ENCODE results near the gene CADM1. TPM values are rescaled to one million over a fixed set of nuclear protein-coding genes. Genes with fewer than 3 reads are reported as not detected.

The CADM1 gene
- total RNA-seq, 4 donors from 2014 or later, result 89.9 to 351 (median 235) TPM

DNA sequence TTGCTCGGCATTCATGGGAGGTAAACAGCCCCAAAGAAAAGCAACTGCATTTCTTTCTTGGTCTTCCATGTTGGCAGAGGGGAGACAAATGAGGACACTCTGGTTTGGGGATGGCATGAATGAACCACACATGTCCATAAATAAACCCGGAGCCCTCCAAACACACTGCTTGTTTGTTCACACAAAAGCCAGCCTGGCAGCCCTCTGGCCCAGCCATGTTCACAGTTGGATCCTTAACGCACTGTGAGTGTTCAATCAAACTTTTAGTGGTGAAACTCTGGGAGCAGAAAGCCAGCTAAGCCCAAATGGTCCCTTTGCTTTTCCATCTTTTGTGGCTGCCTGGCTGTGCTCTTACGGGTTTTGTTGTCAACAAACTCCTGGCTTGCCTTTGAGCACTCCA is 336.8 kb downstream of the CADM1 start:
- H3K27me3 ChIP-seq, result no peaks in the 10 kb centered on the region
- 92 to 93% methylated on average over 4 of the region's 4 CpGs for WGBS, 2 donors
- intact Hi-C loops (cut with DNase I), result no loop called here
- DNase-seq, result no peak
- no peak overlapping the region for H3K4me3 ChIP-seq (replicated peaks in 1 of 3)
- peak overlapping the region in 2 of 3 donors; percentile 68 to 75 for H3K27ac ChIP-seq
- no peak for TF ChIP-seq POLR2A (IDR thresholded peaks at IDR 0.05)
- TF ChIP-seq, protein P1, sequence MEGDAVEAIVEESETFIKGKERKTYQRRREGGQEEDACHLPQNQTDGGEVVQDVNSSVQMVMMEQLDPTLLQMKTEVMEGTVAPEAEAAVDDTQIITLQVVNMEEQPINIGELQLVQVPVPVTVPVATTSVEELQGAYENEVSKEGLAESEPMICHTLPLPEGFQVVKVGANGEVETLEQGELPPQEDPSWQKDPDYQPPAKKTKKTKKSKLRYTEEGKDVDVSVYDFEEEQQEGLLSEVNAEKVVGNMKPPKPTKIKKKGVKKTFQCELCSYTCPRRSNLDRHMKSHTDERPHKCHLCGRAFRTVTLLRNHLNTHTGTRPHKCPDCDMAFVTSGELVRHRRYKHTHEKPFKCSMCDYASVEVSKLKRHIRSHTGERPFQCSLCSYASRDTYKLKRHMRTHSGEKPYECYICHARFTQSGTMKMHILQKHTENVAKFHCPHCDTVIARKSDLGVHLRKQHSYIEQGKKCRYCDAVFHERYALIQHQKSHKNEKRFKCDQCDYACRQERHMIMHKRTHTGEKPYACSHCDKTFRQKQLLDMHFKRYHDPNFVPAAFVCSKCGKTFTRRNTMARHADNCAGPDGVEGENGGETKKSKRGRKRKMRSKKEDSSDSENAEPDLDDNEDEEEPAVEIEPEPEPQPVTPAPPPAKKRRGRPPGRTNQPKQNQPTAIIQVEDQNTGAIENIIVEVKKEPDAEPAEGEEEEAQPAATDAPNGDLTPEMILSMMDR (IDR thresholded peaks at IDR 0.05), result no peak
- no peaks in the 10 kb centered on the region for H3K9me3 ChIP-seq
- H3K4me1 ChIP-seq, result peaks cover 32 to 52% of the 10 kb centered on the region in 2 donors
- no peaks in the 10 kb centered on the region for H3K36me3 ChIP-seq

DNA sequence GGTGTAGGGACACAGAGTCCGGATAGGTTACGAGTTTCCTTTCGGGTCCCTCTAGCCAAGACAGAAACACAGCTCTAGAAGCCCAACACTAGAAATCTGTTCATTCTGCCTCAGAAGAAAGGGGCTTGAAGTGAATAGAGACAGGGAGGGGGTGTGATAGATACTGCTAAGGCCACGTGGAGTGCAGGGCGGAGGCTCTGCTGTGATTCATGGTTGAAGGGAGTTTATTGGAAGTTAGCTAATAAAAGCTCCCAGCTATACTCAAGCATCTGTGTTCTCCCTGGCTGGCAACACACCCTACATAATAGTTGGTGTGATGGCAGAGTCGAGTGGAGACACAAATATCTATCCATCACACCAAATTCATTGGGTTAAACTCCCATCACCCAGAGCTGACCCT is 337.4 kb downstream of the CADM1 start:
- Histone ChIP-seq H3K4me1 (peaks cover 32 to 52% of the 10 kb centered on the region in 2 donors), H3K4me3 (replicated peaks in 1 of 3) (no peak overlapping the region), H3K36me3 (no peaks in the 10 kb centered on the region), H3K27ac (peak overlapping the region in 2 of 3 donors; percentile 68 to 75), H3K27me3 (no peaks in the 10 kb centered on the region), H3K9me3 (no peaks in the 10 kb centered on the region)
- no peak for DNase-seq
- 81 to 85% methylated on average over 6 of the region's 6 CpGs for WGBS, 2 donors
- intact Hi-C loops (cut with DNase I), result no loop called here
- TF ChIP-seq POLR2A (IDR thresholded peaks at IDR 0.05), result no peak
- TF ChIP-seq, protein P1 (IDR thresholded peaks at IDR 0.05), result no peak

DNA sequence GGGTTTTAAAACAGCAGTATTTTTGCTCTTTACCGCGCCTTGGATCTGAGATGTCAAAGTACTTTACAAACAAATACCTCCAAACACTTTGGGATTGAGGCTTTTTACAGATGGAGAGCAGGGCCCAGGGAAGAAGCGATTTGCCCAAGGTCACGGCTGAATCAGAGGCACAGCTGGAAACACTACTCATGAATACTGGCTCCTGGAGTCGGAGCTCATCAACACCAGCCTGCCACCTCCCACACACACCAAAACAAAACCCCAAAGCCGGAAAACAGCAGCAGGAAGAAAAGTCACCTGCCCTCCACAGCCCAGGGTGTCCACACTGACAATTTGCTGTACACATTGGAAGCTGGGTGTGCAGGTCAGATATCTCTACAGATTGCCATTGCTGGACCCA is 339.4 kb downstream of the CADM1 start:
- no peaks in the 10 kb centered on the region for H3K36me3 ChIP-seq
- peaks cover 32 to 52% of the 10 kb centered on the region in 2 donors for H3K4me1 ChIP-seq
- no peak overlapping the region for H3K4me3 ChIP-seq (replicated peaks in 1 of 3)
- DNase-seq, result no peak
- 71 to 74% methylated on average over 5 to 6 of the region's 6 CpGs for WGBS, 2 donors
- H3K9me3 ChIP-seq, result no peaks in the 10 kb centered on the region
- no peak overlapping the region for H3K27ac ChIP-seq
- no peak for TF ChIP-seq POLR2A (IDR thresholded peaks at IDR 0.05)
- TF ChIP-seq, protein P1 (IDR thresholded peaks at IDR 0.05), result no peak
- H3K27me3 ChIP-seq, result no peaks in the 10 kb centered on the region
- intact Hi-C loops (cut with DNase I), result no loop called here

DNA sequence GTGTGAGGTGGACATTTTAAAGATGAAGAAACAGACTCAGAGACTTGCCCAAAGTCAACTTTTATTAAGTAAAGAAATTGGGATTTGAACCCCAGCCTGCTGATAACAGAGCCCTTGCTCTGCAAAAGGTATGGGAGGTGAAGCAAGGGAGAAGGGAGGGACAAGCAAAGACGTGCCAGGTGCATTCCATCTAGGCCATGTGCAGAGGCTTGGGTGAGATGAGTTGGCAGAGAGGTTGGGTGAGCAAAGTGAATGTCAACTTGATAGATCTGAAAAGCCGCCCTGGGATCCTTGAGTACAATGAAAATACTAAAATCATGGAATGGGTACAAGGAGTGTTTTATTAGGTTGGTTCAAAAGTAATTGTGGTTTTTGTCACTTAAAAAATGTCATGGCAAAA is 341.3 kb downstream of the CADM1 start:
- intact Hi-C loops (cut with DNase I), result no loop called here
- H3K4me3 ChIP-seq (replicated peaks in 1 of 3), result no peak overlapping the region
- TF ChIP-seq POLR2A (IDR thresholded peaks at IDR 0.05), result no peak
- TF ChIP-seq, protein P1 (IDR thresholded peaks at IDR 0.05), result no peak
- no peaks in the 10 kb centered on the region for H3K9me3 ChIP-seq
- H3K27me3 ChIP-seq, result no peaks in the 10 kb centered on the region
- 66 to 84% methylated on average over 2 of the region's 2 CpGs for WGBS, 2 donors
- no peak for DNase-seq
- no peak overlapping the region for H3K27ac ChIP-seq
- no peaks in the 10 kb centered on the region for H3K36me3 ChIP-seq
- peaks cover 24 to 40% of the 10 kb centered on the region in 2 donors for H3K4me1 ChIP-seq

DNA sequence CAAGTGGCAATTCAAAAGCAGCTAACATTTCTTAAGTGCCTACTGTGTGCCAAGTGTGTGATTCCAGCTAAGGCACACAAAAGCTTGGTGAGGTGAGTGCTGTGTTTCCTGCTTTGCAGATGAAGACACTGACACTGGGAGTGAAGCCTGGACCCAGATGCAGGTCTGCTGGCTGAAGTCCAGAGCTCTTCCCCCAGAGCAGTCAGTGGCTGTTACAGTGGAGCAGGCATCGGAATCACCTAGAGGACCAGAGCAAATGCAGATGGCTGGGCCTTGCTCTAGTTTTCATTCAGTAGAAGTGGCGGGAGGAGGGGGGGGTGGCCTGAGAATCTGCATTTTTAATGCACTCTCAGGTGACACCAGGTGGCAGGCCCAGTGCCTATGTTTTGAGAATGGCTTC is 342.3 kb downstream of the CADM1 start:
- Histone ChIP-seq H3K36me3 (no peaks in the 10 kb centered on the region), H3K9me3 (no peaks in the 10 kb centered on the region)
- WGBS, 2 donors, result 63 to 86% methylated on average over 2 of the region's 2 CpGs

More for the DNA sequence above, 342.3 kb downstream of the CADM1 start:
- intact Hi-C loops (cut with DNase I), result no loop called here
- Histone ChIP-seq H3K4me3 (replicated peaks in 1 of 3) (no peak overlapping the region), H3K27me3 (no peaks in the 10 kb centered on the region), H3K27ac (no peak overlapping the region), H3K4me1 (peaks cover 15 to 30% of the 10 kb centered on the region in 2 donors)
- peak in 1 of 2 donors; percentile 29 for DNase-seq
- TF ChIP-seq, protein P1 (IDR thresholded peaks at IDR 0.05), result no peak
- TF ChIP-seq POLR2A (IDR thresholded peaks at IDR 0.05), result no peak
